Measurements from ENCODE around the gene WSCD1.

DNA sequence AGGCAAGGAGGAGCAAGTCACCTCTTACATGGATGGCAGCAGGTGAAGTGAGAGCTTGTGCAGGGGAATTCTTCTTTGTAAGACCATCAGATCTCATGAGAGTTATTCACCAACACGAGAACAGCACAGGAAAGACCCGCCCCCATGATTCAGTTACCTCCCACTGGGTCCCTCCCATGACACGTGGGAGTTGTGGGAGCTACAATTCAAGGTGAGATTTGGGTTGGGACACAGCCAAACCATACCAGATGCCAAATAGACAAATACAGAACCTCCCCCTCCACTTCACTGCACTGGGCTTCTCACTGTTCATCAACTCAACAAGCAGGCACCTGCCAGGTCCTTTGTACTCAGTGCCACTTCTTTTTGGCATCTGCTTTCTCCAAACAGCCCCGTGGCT is 100.2 kb downstream of the WSCD1 start:
- TF ChIP-seq, protein P1, sequence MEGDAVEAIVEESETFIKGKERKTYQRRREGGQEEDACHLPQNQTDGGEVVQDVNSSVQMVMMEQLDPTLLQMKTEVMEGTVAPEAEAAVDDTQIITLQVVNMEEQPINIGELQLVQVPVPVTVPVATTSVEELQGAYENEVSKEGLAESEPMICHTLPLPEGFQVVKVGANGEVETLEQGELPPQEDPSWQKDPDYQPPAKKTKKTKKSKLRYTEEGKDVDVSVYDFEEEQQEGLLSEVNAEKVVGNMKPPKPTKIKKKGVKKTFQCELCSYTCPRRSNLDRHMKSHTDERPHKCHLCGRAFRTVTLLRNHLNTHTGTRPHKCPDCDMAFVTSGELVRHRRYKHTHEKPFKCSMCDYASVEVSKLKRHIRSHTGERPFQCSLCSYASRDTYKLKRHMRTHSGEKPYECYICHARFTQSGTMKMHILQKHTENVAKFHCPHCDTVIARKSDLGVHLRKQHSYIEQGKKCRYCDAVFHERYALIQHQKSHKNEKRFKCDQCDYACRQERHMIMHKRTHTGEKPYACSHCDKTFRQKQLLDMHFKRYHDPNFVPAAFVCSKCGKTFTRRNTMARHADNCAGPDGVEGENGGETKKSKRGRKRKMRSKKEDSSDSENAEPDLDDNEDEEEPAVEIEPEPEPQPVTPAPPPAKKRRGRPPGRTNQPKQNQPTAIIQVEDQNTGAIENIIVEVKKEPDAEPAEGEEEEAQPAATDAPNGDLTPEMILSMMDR (conservative IDR thresholded peaks at IDR 0.05; ENCODE audit: low read depth, low read length): no peak
- TF ChIP-seq EZH2 (IDR thresholded peaks at IDR 0.05; ENCODE audit: borderline replicate concordance, low read depth, low read length, poor library complexity, severe bottlenecking): no peak
